ENCODE measurements around the gene MYO18A. TPM values are rescaled to one million over a fixed set of nuclear protein-coding genes. Genes with fewer than 3 reads are reported as not detected.

The MYO18A gene
- total RNA-seq, 4 donors from 2014 or later, result 71.6 to 125 (median 104) TPM

GRCh38 chr17:29041091-29041490, 139.1 kb downstream of the MYO18A start:
- peaks cover 0 to 22% (median 13%) of the 10 kb centered on the region in 4 donors for H3K4me1 ChIP-seq
- DNase-seq (ENCODE audit: low spot score in 2 of 2), result no peak

GRCh38 chr17:29039764-29040598, 140.2 kb downstream of the MYO18A start:
- TF ChIP-seq EP300 (IDR thresholded peaks at IDR 0.05), result no peak
- TF ChIP-seq CTCF (IDR thresholded peaks at IDR 0.05), result no peak
- TF ChIP-seq POLR2A (IDR thresholded peaks at IDR 0.05), result no peak
- Histone ChIP-seq H3K9me3 (peaks cover 0 to 8% (median 0%) of the 10 kb centered on the region in 4 donors), H3K27me3 (peaks cover 0 to 11% of the 10 kb centered on the region in 2 donors), H3K4me3 (no peak overlapping the region), H3K4me1 (peaks cover 0 to 22% (median 13%) of the 10 kb centered on the region in 4 donors), H3K36me3 (no peaks in the 10 kb centered on the region), H3K27ac (no peak overlapping the region)
- DNase-seq (ENCODE audit: low spot score in 2 of 2), result no peak
- 67 to 74% methylated on average over 13 of the region's 13 CpGs for WGBS, 2 donors

More at GRCh38 chr17:29041091-29041490, 139.1 kb downstream of the MYO18A start:
- Histone ChIP-seq H3K9me3 (no peaks in the 10 kb centered on the region), H3K27ac (no peak overlapping the region), H3K36me3 (no peaks in the 10 kb centered on the region), H3K27me3 (peaks cover 0 to 10% of the 10 kb centered on the region in 2 donors), H3K4me3 (no peak overlapping the region)
- 97 to 100% methylated on average over 1 to 2 of the region's 2 CpGs for WGBS, 2 donors
- no peak for TF ChIP-seq POLR2A (IDR thresholded peaks at IDR 0.05)
- no peak for TF ChIP-seq EP300 (IDR thresholded peaks at IDR 0.05)
- TF ChIP-seq CTCF (IDR thresholded peaks at IDR 0.05), result no peak

GRCh38 chr17:29038085-29038795, 142.0 kb downstream of the MYO18A start:
- no peak overlapping the region for H3K27ac ChIP-seq

GRCh38 chr17:29037739-29038084, 142.5 kb downstream of the MYO18A start:
- WGBS, 2 donors, result 64 to 69% methylated on average over 10 of the region's 10 CpGs
- TF ChIP-seq CTCF (IDR thresholded peaks at IDR 0.05) (no peak), POLR2A (IDR thresholded peaks at IDR 0.05) (no peak), EP300 (IDR thresholded peaks at IDR 0.05) (no peak)
- H3K9me3 ChIP-seq, result peaks cover 0 to 25% (median 5%) of the 10 kb centered on the region in 4 donors
- no peak for DNase-seq (ENCODE audit: low spot score in 2 of 2)
- no peak overlapping the region for H3K4me3 ChIP-seq
- H3K27ac ChIP-seq, result no peak overlapping the region
- peaks cover 0 to 21% of the 10 kb centered on the region in 2 donors for H3K27me3 ChIP-seq
- H3K36me3 ChIP-seq, result no peaks in the 10 kb centered on the region
- peaks cover 0 to 10% (median 5%) of the 10 kb centered on the region in 4 donors for H3K4me1 ChIP-seq

More at GRCh38 chr17:29038085-29038795, 142.0 kb downstream of the MYO18A start:
- TF ChIP-seq POLR2A (IDR thresholded peaks at IDR 0.05) (no peak), CTCF (IDR thresholded peaks at IDR 0.05) (no peak), EP300 (IDR thresholded peaks at IDR 0.05) (no peak)
- H3K36me3 ChIP-seq, result no peaks in the 10 kb centered on the region
- peaks cover 0 to 15% of the 10 kb centered on the region in 2 donors for H3K27me3 ChIP-seq
- H3K4me1 ChIP-seq, result peaks cover 0 to 16% (median 10%) of the 10 kb centered on the region in 4 donors
- WGBS, 2 donors, result 19 to 22% methylated on average over 15 of the region's 15 CpGs
- no peak for DNase-seq (ENCODE audit: low spot score in 2 of 2)
- H3K9me3 ChIP-seq, result peaks cover 0 to 25% (median 5%) of the 10 kb centered on the region in 4 donors
- H3K4me3 ChIP-seq, result no peak overlapping the region

All from tibial nerve (tissue), 4 donors.